ENCODE data around the gene ZCWPW1.

ZCWPW1 gene

GRCh38 chr7:100433276-100433591 is 4.7 kb upstream of the ZCWPW1 start:
- in situ Hi-C loops (cut with MboI; ENCODE audit: low sequenced_read_pairs), result no loop called here

DNA sequence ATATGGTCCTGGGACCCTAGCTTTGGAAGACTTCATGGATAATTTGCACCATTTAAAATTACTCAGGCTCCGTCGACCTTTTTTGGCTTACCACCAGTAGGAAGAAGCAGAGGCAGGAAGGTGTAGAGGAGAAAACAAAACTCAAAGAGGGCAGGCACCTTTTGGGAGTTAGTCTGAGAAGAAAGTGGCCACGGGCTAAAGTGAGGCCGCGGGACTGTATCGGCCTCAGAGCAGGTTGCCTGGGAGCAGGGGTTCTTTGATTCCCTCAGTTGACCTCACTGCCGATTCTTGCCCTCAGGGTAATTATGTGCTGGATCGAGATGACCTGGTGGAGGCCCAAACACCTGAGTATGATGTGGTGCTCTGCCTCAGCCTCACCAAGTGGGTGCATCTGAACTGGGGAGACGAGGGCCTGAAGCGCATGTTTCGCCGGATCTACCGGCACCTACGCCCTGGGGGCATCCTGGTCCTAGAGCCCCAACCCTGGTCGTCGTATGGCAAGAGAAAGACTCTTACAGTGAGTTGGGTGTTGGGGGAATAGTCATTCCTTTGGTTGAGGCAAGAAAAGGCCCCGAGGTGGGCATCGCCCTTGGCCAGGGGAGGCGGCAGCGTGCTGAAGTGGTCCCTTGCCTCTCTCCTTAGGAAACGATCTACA is 4.2 kb upstream of the ZCWPW1 start:
- in situ Hi-C loops (cut with MboI; ENCODE audit: low sequenced_read_pairs), result no loop called here

- in situ Hi-C loops (cut with MboI; ENCODE audit: low sequenced_read_pairs), result no loop called here
These were observed 3.5 kb upstream of the ZCWPW1 start for GRCh38 chr7:100432053-100432452.

DNA sequence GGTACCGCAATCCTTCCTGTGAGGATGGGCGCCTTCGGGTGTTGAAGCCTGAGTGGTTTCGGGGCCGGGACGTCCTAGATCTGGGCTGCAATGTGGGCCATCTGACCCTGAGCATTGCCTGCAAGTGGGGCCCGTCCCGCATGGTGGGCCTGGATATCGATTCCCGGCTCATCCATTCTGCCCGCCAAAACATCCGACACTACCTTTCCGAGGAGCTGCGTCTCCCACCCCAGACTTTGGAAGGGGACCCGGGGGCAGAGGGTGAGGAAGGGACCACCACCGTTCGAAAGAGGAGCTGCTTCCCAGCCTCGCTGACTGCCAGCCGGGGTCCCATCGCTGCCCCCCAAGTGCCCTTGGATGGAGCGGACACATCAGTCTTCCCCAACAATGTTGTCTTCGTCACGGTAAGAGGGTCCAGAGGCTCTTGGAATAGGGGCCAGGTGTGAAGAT is 2.8 kb upstream of the ZCWPW1 start:
- in situ Hi-C loops (cut with MboI; ENCODE audit: low sequenced_read_pairs), result no loop called here

DNA sequence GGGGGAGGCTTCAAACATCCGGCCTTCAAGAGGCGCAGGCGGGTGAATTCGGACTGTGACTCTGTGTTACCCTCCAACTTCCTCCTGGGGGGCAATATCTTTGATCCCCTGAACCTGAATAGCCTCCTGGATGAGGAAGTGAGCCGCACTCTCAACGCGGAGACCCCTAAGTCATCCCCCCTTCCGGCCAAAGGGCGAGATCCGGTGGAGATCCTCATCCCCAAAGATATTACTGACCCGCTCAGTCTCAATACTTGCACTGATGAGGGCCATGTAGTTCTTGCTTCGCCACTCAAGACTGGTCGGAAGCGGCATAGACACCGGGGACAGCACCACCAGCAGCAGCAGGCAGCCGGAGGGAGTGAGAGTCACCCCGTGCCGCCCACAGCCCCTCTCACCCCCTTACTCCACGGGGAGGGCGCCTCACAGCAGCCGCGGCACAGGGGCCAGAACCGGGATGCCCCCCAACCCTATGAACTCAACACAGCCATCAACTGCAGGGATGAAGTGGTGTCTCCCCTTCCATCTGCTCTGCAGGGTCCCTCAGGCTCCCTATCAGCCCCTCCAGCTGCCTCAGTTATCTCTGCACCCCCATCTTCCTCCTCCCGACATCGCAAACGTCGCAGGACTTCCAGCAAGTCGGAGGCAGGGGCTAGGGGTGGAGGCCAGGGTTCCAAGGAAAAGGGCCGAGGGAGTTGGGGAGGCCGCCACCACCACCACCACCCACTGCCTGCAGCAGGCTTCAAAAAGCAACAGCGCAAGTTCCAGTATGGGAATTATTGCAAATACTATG is 2.2 kb upstream of the ZCWPW1 start:
- in situ Hi-C loops (cut with MboI; ENCODE audit: low sequenced_read_pairs), result no loop called here

- in situ Hi-C loops (cut with MboI; ENCODE audit: low sequenced_read_pairs), result no loop called here
These were observed 1.4 kb upstream of the ZCWPW1 start, which contains the start of gene MEPCE for GRCh38 chr7:100429637-100430492. MEPCE (plus strand) TSS chr7:100429831; CDS start chr7:100430019, 188 bp downstream.

- in situ Hi-C loops (cut with MboI; ENCODE audit: low sequenced_read_pairs), result no loop called here
These were observed 599 bp upstream of the ZCWPW1 start for GRCh38 chr7:100428967-100429636.

- in situ Hi-C loops (cut with MboI; ENCODE audit: low sequenced_read_pairs), result no loop called here
These were observed 723 bp downstream of the ZCWPW1 start for GRCh38 chr7:100427762-100428198.

- in situ Hi-C loops (cut with MboI; ENCODE audit: low sequenced_read_pairs), result no loop called here
These were observed 2.0 kb downstream of the ZCWPW1 start for GRCh38 chr7:100426516-100426915.

- in situ Hi-C loops (cut with MboI; ENCODE audit: low sequenced_read_pairs), result no loop called here
These were observed 3.2 kb downstream of the ZCWPW1 start for GRCh38 chr7:100425347-100425746.

- in situ Hi-C loops (cut with MboI; ENCODE audit: low sequenced_read_pairs), result no loop called here
These were observed 5.2 kb downstream of the ZCWPW1 start for GRCh38 chr7:100423315-100423714.

- in situ Hi-C loops (cut with MboI; ENCODE audit: low sequenced_read_pairs), result no loop called here
These were observed 8.8 kb downstream of the ZCWPW1 start for GRCh38 chr7:100419660-100420226.

DNA sequence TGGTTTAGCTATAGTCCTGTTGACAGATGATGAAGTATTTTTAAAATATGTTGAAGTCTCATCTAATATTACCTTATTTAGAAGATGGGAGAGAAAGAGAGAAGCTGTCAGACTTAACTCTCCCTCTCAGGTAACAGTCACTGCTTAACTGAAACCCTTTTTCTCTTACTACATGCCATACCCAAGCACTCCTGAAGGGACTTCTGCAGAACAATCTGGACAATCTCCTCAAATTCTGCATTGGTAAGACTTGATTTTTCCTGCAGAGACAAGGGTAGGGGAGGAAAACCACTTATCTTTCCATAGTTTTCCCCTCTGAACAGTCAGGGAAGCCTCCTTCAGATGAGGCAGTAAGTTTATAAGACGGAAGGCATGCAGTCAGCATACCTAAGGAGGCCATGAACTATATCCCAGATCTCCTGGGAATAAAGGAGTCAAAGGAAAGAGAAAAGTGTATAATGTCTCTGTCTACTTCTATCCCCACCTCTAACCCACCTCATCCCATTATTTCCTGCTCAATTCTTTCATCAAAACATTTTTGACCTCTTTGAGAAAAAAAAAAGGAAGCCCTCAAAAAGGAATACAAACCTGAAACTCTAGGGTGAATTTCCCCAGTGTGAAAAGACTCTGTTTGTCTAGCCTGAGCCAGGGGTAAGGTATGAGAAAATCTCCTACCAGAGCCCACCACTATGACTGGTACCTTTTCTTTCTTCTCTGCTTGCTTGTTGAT is 9.4 kb downstream of the ZCWPW1 start:
- in situ Hi-C loops (cut with MboI; ENCODE audit: low sequenced_read_pairs), result no loop called here

GRCh38 chr7:100415448-100415847 is 13.1 kb downstream of the ZCWPW1 start:
- in situ Hi-C loops (cut with MboI; ENCODE audit: low sequenced_read_pairs), result no loop called here

GRCh38 chr7:100413889-100414288 is 14.6 kb downstream of the ZCWPW1 start:
- in situ Hi-C loops (cut with MboI; ENCODE audit: low sequenced_read_pairs), result no loop called here

- in situ Hi-C loops (cut with MboI; ENCODE audit: low sequenced_read_pairs), result no loop called here
These were observed 15.2 kb downstream of the ZCWPW1 start for GRCh38 chr7:100413346-100413745.

GRCh38 chr7:100411101-100411500 is 17.4 kb downstream of the ZCWPW1 start:
- in situ Hi-C loops (cut with MboI; ENCODE audit: low sequenced_read_pairs), result no loop called here

GRCh38 chr7:100407285-100408180 is 21.0 kb downstream of the ZCWPW1 start:
- in situ Hi-C loops (cut with MboI; ENCODE audit: low sequenced_read_pairs), result no loop called here

DNA sequence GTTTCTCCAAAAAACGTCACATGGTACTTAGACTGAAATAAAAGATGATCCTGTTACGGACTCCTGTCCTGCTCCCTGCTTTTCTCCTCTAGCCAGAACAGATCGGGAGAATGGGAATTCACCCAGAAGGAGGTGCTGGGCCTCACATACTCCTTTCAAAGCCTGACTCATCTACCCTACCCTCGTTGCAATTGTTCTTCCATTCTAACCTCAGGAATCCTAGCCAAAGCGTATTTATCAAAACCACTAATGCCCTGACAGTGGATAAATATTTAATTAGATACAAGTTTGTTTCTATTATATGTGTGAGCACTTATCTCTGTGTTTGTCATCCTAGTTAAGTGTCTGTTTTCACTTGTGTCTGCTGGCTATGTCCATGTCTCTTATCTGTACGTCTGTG is 21.7 kb downstream of the ZCWPW1 start:
- in situ Hi-C loops (cut with MboI; ENCODE audit: low sequenced_read_pairs), result no loop called here

Measured in HL-60/S4 (cell line).